ENCODE data around the gene CSF3. TPM values are rescaled to one million over a fixed set of nuclear protein-coding genes. Genes with fewer than 3 reads are reported as not detected.

The CSF3 gene
- total and polyA plus RNA-seq, 4 donors, result not detected

GRCh38 chr17:40022961-40023541 is 7.8 kb downstream of the CSF3 start:
- TF ChIP-seq RAD21 (IDR thresholded peaks at IDR 0.05), result no peak
- TF ChIP-seq NR2F2 (IDR thresholded peaks at IDR 0.05), result no peak
- no peak for TF ChIP-seq HNF4A (conservative IDR thresholded peaks at IDR 0.05)
- TF ChIP-seq CTCF (IDR thresholded peaks at IDR 0.05; ENCODE audit: low read depth, low read length, missing input control), result no peak
- no peak for TF ChIP-seq FOXA2 (IDR thresholded peaks at IDR 0.05)
- no peak for TF ChIP-seq YY1 (IDR thresholded peaks at IDR 0.05)
- TF ChIP-seq RXRA (IDR thresholded peaks at IDR 0.05), result no peak
- TF ChIP-seq ZBTB33 (IDR thresholded peaks at IDR 0.05), result no peak
- no peak for TF ChIP-seq FOXA1 (IDR thresholded peaks at IDR 0.05)
- TF ChIP-seq JUND (IDR thresholded peaks at IDR 0.05), result no peak
- TF ChIP-seq TAF1 (conservative IDR thresholded peaks at IDR 0.05), result no peak
- no peak for TF ChIP-seq EGR1 (IDR thresholded peaks at IDR 0.05; ENCODE audit: low read depth in 2 of 2)
- H3K36me3 ChIP-seq (ENCODE audit: control insufficient read depth in 4 of 4, insufficient read depth in 3 of 4, low read depth in 1 of 4, low read length in 3 of 4), result peaks cover 5 to 32% (median 14%) of the 10 kb centered on the region in 4 donors
- peaks cover 2 to 20% (median 7%) of the 10 kb centered on the region in 4 donors for H3K4me1 ChIP-seq (ENCODE audit: control insufficient read depth in 4 of 4, insufficient read depth in 4 of 4, low read length in 3 of 4)
- no peaks in the 10 kb centered on the region for H3K9me3 ChIP-seq (ENCODE audit: control insufficient read depth in 4 of 4, low read length in 3 of 4)
- no peak overlapping the region for H3K27ac ChIP-seq (ENCODE audit: low read depth in 1 of 2, low read length in 2 of 2)
- DNase-seq (ENCODE audit: low spot score), result no peak
- WGBS, result 85% methylated on average over 19 of the region's 19 CpGs
- H3K4me3 ChIP-seq (ENCODE audit: low read depth in 1 of 3, low read length in 3 of 3), result no peak overlapping the region
- no peak overlapping the region for H3K9ac ChIP-seq (ENCODE audit: low read depth in 1 of 2, low read length in 2 of 2)
- no peaks in the 10 kb centered on the region for H3K27me3 ChIP-seq (ENCODE audit: control insufficient read depth in 4 of 4, insufficient read depth in 4 of 4, low read length in 3 of 4)

- no peak for DNase-seq (ENCODE audit: low spot score)
- no peak overlapping the region for H3K4me3 ChIP-seq (ENCODE audit: low read depth in 1 of 3, low read length in 3 of 3)
- TF ChIP-seq CTCF (IDR thresholded peaks at IDR 0.05; ENCODE audit: low read depth, low read length, missing input control) (no peak), HNF4A (conservative IDR thresholded peaks at IDR 0.05) (no peak), FOXA1 (IDR thresholded peaks at IDR 0.05) (no peak), HNF4G (IDR thresholded peaks at IDR 0.05) (no peak), FOXA2 (IDR thresholded peaks at IDR 0.05) (no peak), REST (IDR thresholded peaks at IDR 0.05) (no peak), RAD21 (IDR thresholded peaks at IDR 0.05) (no peak), MAX (IDR thresholded peaks at IDR 0.05) (no peak), ATF3 (IDR thresholded peaks at IDR 0.05) (no peak), YY1 (IDR thresholded peaks at IDR 0.05) (no peak), GABPA (IDR thresholded peaks at IDR 0.05 in 1 of 2, conservative IDR thresholded peaks at IDR 0.05 in 1 of 2) (no peak), TAF1 (conservative IDR thresholded peaks at IDR 0.05) (no peak), JUND (IDR thresholded peaks at IDR 0.05) (no peak), EGR1 (IDR thresholded peaks at IDR 0.05; ENCODE audit: low read depth in 2 of 2) (no peak), NR2F2 (IDR thresholded peaks at IDR 0.05) (no peak), ZBTB33 (IDR thresholded peaks at IDR 0.05) (no peak)
Measured at GRCh38 chr17:40023590-40024292, 8.5 kb downstream of the CSF3 start.

More at GRCh38 chr17:40023590-40024292, 8.5 kb downstream of the CSF3 start:
- Histone ChIP-seq H3K9ac (ENCODE audit: low read depth in 1 of 2, low read length in 2 of 2) (no peak overlapping the region), H3K9me3 (ENCODE audit: control insufficient read depth in 4 of 4, low read length in 3 of 4) (no peaks in the 10 kb centered on the region), H3K27me3 (ENCODE audit: control insufficient read depth in 4 of 4, insufficient read depth in 4 of 4, low read length in 3 of 4) (no peaks in the 10 kb centered on the region), H3K4me1 (ENCODE audit: control insufficient read depth in 4 of 4, insufficient read depth in 4 of 4, low read length in 3 of 4) (peaks cover 2 to 18% (median 7%) of the 10 kb centered on the region in 4 donors), H3K27ac (ENCODE audit: low read depth in 1 of 2, low read length in 2 of 2) (no peak overlapping the region), H3K36me3 (ENCODE audit: control insufficient read depth in 4 of 4, insufficient read depth in 3 of 4, low read depth in 1 of 4, low read length in 3 of 4) (peaks cover 8 to 36% (median 16%) of the 10 kb centered on the region in 4 donors)
- WGBS, result 68% methylated on average over 10 of the region's 10 CpGs

Data from liver (tissue), 9 donors.